ENCODE data around the gene KIF16B. TPM values are rescaled to one million over a fixed set of nuclear protein-coding genes. Genes with fewer than 3 reads are reported as not detected.

KIF16B gene
- total and polyA plus RNA-seq, 2 donors (not counting 3 experiments of a cell fraction or from before 2014, with no cell fraction given): 2.9 to 8.8 TPM

DNA sequence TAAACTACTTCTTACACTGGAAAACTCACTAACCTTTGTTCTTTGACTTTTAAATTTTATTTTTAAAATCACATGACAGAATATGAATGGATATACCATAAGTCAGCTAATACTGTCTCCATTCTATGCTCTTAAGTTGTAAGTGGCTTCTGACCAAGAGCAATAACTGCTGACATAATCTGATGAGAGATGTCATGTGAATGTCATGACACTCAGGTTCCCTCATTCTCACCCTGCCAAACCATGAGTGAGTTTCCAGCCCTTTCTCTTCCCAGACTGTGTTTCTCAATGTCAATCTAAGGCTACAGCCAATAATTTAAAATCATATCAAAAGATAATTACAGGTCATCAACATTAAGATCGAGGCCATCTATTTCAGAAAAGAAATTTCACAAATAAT is 39.7 kb downstream of the KIF16B start:
- Histone ChIP-seq H3K4me3 (replicated peaks in 1 of 3; ENCODE audit: insufficient read depth in 1 of 3, low read depth in 1 of 3, low read length in 3 of 3) (no peak overlapping the region), H3K9ac (replicated peaks; ENCODE audit: extremely low read depth, insufficient read depth, low read length) (no peak overlapping the region), H4K20me1 (replicated peaks; ENCODE audit: control insufficient read depth, extremely low read depth, insufficient read depth, low read length) (no peaks in the 10 kb centered on the region), H3K4me1 (ENCODE audit: control insufficient read depth, extremely low read depth, insufficient read depth, low read length) (no peaks in the 10 kb centered on the region), H3K79me2 (ENCODE audit: control insufficient read depth, insufficient read depth, low read length) (no peaks in the 10 kb centered on the region), H3K9me3 (replicated peaks; ENCODE audit: control insufficient read depth, insufficient read depth, low read length) (no peaks in the 10 kb centered on the region), H3K9me1 (replicated peaks; ENCODE audit: control insufficient read depth, extremely low read depth, insufficient read depth, low read length) (no peaks in the 10 kb centered on the region), H3K27ac (ENCODE audit: insufficient read depth, low read depth, low read length) (no peak overlapping the region), H3K27me3 (ENCODE audit: control insufficient read depth in 2 of 2, insufficient read depth in 2 of 2, low read length in 2 of 2) (no peaks in the 10 kb centered on the region), H3K4me2 (ENCODE audit: insufficient read depth, low read length) (no peak overlapping the region), H3K36me3 (ENCODE audit: control insufficient read depth in 2 of 2, extremely low read depth in 1 of 2, insufficient read depth in 2 of 2, low read length in 2 of 2) (no peaks in the 10 kb centered on the region), H2AFZ (ENCODE audit: low read depth, low read length) (no peak overlapping the region)
- DNase-seq (ENCODE audit: low read depth, low spot score) (no peak), FAIRE-seq (no peak)
- intact Hi-C loops (cut with micrococcal nuclease): no loop called here
- CTCF ChIA-PET: interaction anchor here (0.5 kb wide), 1 partner anchor 19 kb away, joined by 3 read pairs; no protein-coding TSS in a partner anchor
- POLR2A ChIA-PET: no interaction called here
- TF ChIP-seq POLR2AphosphoS5 (IDR thresholded peaks at IDR 0.05; ENCODE audit: insufficient read depth, low read depth, low read length) (no peak), FOS (IDR thresholded peaks at IDR 0.05; ENCODE audit: borderline replicate concordance, insufficient read depth, low read length) (no peak), MAX (IDR thresholded peaks at IDR 0.05; ENCODE audit: insufficient read depth, insufficient read length) (no peak), POLR2A (IDR thresholded peaks at IDR 0.05; ENCODE audit: low read depth, low read length) (no peak), JUN (IDR thresholded peaks at IDR 0.05; ENCODE audit: borderline replicate concordance, insufficient read depth, insufficient read length, low read depth) (no peak), GATA2 (IDR thresholded peaks at IDR 0.05; ENCODE audit: insufficient read depth, insufficient read length, low read depth, low read length) (no peak), MYC (IDR thresholded peaks at IDR 0.05; ENCODE audit: low read depth, low read length) (no peak), CTCF (IDR thresholded peaks at IDR 0.05; ENCODE audit: extremely low read depth in 1 of 2, insufficient read depth in 1 of 2, low read depth in 1 of 2, low read length in 2 of 2) (no peak), EZH2 (IDR thresholded peaks at IDR 0.05; ENCODE audit: borderline replicate concordance, low read depth, low read length, severe bottlenecking) (no peak)
- dilution Hi-C loops (cut with MboI; ENCODE audit: extremely low pct_ligation_motif_present, low sequenced_read_pairs): no loop called here
- BruUV-seq (replicated peaks): no TSS peak
